ENCODE results near the gene ATP2B2. TPM values are rescaled to one million over a fixed set of nuclear protein-coding genes. Genes with fewer than 3 reads are reported as not detected.

ATP2B2 gene
- total and polyA plus RNA-seq, 2 of the 8 experiments (the other 6 are each of a cell fraction or from before 2014, with no cell fraction given), result 0.14 to 1.2 TPM

DNA sequence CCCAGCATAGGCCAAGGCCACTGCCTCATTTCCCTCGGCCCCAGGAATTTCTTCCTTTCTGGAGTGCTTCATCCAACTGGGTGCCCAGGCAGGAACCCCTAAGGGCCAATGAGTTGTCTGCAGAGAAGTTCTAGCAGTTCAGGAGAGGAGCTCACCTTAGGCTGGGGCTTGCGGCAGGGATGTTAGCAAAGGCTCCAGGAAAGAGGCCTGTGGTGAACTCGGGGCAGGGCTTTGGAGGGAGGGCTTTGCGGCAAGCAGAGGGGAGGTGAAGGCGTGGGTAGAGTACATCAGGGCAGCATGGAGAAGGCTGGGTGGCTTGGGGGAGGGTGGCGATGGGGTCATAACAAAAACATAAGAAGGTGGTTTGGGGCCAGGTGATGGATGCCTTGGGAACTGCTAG is 213.7 kb downstream of the ATP2B2 start:
- CTCF ChIA-PET (ENCODE audit: partially characterized antibody), result interaction anchor here (1.0 kb wide), 1 partner anchor 15 kb away, joined by 3 read pairs; no protein-coding TSS in a partner anchor
- H3K4me2 ChIP-seq (ENCODE audit: insufficient read depth in 1 of 2, low read depth in 2 of 2, low read length in 2 of 2), result no peak overlapping the region
- H3K14ac ChIP-seq (ENCODE audit: insufficient read length), result no peak overlapping the region
- POLR2A ChIA-PET (ENCODE audit: partially characterized antibody), result interaction anchor here (1.2 to 2.4 kb wide), 4 partner anchors 8 to 21 kb away, joined by 3 to 11 read pairs (median 5); no protein-coding TSS in a partner anchor
- no peak overlapping the region for H4K91ac ChIP-seq (replicated peaks; ENCODE audit: insufficient read length, low read length)
- no peak overlapping the region for H4K8ac ChIP-seq (ENCODE audit: extremely low read depth, insufficient read depth, low read length)
- H2BK20ac ChIP-seq (ENCODE audit: low read length), result no peak overlapping the region
- no peak overlapping the region for H3K4me3 ChIP-seq (ENCODE audit: extremely low read depth in 1 of 4, insufficient read depth in 2 of 4, low read depth in 3 of 4, low read length in 4 of 4)
- 84% methylated on average over 6 of the region's 6 CpGs; no CpG with 5 or more reads in 1 of the 2 experiments for WGBS, 2 experiments (ENCODE audit: extremely low coverage in 1 of 2, insufficient coverage in 1 of 2, insufficient read length in 1 of 2, insufficient replicate concordance in 2 of 2, low coverage in 1 of 2, low lambda C conversion rate in 2 of 2, missing lambda C conversion rate in 1 of 2)
- no peak overlapping the region for H2BK5ac ChIP-seq (ENCODE audit: low read depth, low read length)
- no peak overlapping the region for H2BK12ac ChIP-seq (ENCODE audit: low read depth, low read length)
- TF ChIP-seq RFX5 (IDR thresholded peaks at IDR 0.05; ENCODE audit: borderline replicate concordance, low read depth, low read length), result no peak
- TF ChIP-seq BCL11A (IDR thresholded peaks at IDR 0.05; ENCODE audit: low read depth in 2 of 2, low read length in 2 of 2), result no peak
- TF ChIP-seq RBBP5 (IDR thresholded peaks at IDR 0.05; ENCODE audit: borderline replicate concordance, low read depth, low read length), result no peak
- H2BK15ac ChIP-seq (ENCODE audit: low read length), result no peak overlapping the region
- no peak overlapping the region for H3K9ac ChIP-seq (replicated peaks in 1 of 4; ENCODE audit: extremely low read depth in 1 of 4, low read depth in 3 of 4, low read length in 3 of 4)
- no peak overlapping the region for H2AK5ac ChIP-seq (ENCODE audit: low read depth, low read length)
- no peak overlapping the region for H3K4ac ChIP-seq (replicated peaks; ENCODE audit: insufficient read length, low read depth, low read length)
- H3K79me2 ChIP-seq (ENCODE audit: control insufficient read depth in 1 of 2, insufficient read depth in 2 of 2, low read length in 2 of 2), result no peaks in the 10 kb centered on the region
- H3K4me1 ChIP-seq (replicated peaks in 1 of 4; ENCODE audit: control insufficient read depth in 3 of 4, insufficient read depth in 4 of 4, low read length in 3 of 4), result peaks cover 0 to 5% (median 3%) of the 10 kb centered on the region in 4 experiments; a peak in 6 of 7 replicates
- no peak overlapping the region for H3K27ac ChIP-seq (ENCODE audit: low read depth, low read length)
- no peak for DNase-seq (ENCODE audit: low read depth in 1 of 2, low spot score in 2 of 2)
- peaks cover 0 to 4% (median 2%) of the 10 kb centered on the region in 4 experiments; a peak in 6 of 8 replicates for H3K36me3 ChIP-seq (ENCODE audit: control insufficient read depth in 2 of 4, insufficient read depth in 4 of 4, low read length in 3 of 4)
- no peak overlapping the region for H3K18ac ChIP-seq (ENCODE audit: extremely low read depth, low read length)
- peaks cover 0 to 2% of the 10 kb centered on the region in 2 experiments for H4K20me1 ChIP-seq (replicated peaks in 1 of 2; ENCODE audit: control insufficient read depth in 1 of 2, insufficient read depth in 2 of 2, low read length in 2 of 2)
- no peak overlapping the region for H2BK120ac ChIP-seq (replicated peaks; ENCODE audit: low read depth, low read length)
- H3K23me2 ChIP-seq (ENCODE audit: low read depth, low read length), result no peaks in the 10 kb centered on the region
- no peak overlapping the region for H4K5ac ChIP-seq (ENCODE audit: insufficient read length, low read depth, low read length)
- H3K23ac ChIP-seq (ENCODE audit: insufficient read length), result no peak overlapping the region
- H3K79me1 ChIP-seq (ENCODE audit: low read depth, low read length), result no peaks in the 10 kb centered on the region; the same call in 1 of the 2 replicates
- no peak overlapping the region for H3K56ac ChIP-seq (replicated peaks; ENCODE audit: insufficient read length, low read depth, low read length)
- H3K9me3 ChIP-seq (ENCODE audit: insufficient read depth in 2 of 2, low read depth in 1 of 2, low read length in 1 of 2), result no peaks in the 10 kb centered on the region
- no peak for FAIRE-seq
- no peaks in the 10 kb centered on the region for H3K27me3 ChIP-seq (replicated peaks in 1 of 4; ENCODE audit: control insufficient read depth in 3 of 4, extremely low read depth in 1 of 4, insufficient read depth in 3 of 4, low read length in 3 of 4)
- H2AFZ ChIP-seq (ENCODE audit: low read length), result no peak overlapping the region

All from H1 (cell line).